ENCODE data around the gene MAP4K5.
A peak's percentile ranks its signal among the peaks of the same experiment; 100 is the strongest.

MAP4K5 gene

GRCh38 chr14:50394713-50395112 lies 137.7 kb downstream of the MAP4K5 start:
- Histone ChIP-seq H3K27ac (ENCODE audit: low read depth in 2 of 2, low read length in 2 of 2) (peak overlapping the region in 1 of 2 donors; percentile 94), H3K4me3 (ENCODE audit: low read length in 2 of 2) (peak overlapping the region; percentile 78 to 81), H3K9ac (ENCODE audit: low read depth in 1 of 2, low read length in 2 of 2) (no peak overlapping the region)

GRCh38 chr14:50389668-50390441 lies 142.5 kb downstream of the MAP4K5 start:
- H3K4me3 ChIP-seq (ENCODE audit: low read length in 2 of 2) = no peak overlapping the region
- H3K27ac ChIP-seq (ENCODE audit: low read depth in 2 of 2, low read length in 2 of 2) = peak overlapping the region; percentile 5 to 28
- H3K9me3 ChIP-seq (ENCODE audit: control insufficient read depth in 2 of 2, low read length in 2 of 2) = no peaks in the 10 kb centered on the region
- H3K9ac ChIP-seq (ENCODE audit: low read depth in 1 of 2, low read length in 2 of 2) = no peak overlapping the region
- peaks cover 21 to 24% of the 10 kb centered on the region in 2 donors for H3K4me1 ChIP-seq (ENCODE audit: control insufficient read depth in 2 of 2, insufficient read depth in 2 of 2, low read length in 2 of 2)
- no peaks in the 10 kb centered on the region for H3K27me3 ChIP-seq (ENCODE audit: control insufficient read depth in 2 of 2, insufficient read depth in 2 of 2, low read length in 2 of 2)
- H3K36me3 ChIP-seq (ENCODE audit: control insufficient read depth in 2 of 2, insufficient read depth in 2 of 2, low read length in 2 of 2) = no peaks in the 10 kb centered on the region

More at GRCh38 chr14:50394713-50395112, 137.7 kb downstream of the MAP4K5 start:
- Histone ChIP-seq H3K4me1 (ENCODE audit: control insufficient read depth in 2 of 2, insufficient read depth in 2 of 2, low read length in 2 of 2) (peaks cover 18 to 29% of the 10 kb centered on the region in 2 donors), H3K9me3 (ENCODE audit: control insufficient read depth in 2 of 2, low read length in 2 of 2) (no peaks in the 10 kb centered on the region), H3K27me3 (ENCODE audit: control insufficient read depth in 2 of 2, insufficient read depth in 2 of 2, low read length in 2 of 2) (no peaks in the 10 kb centered on the region), H3K36me3 (ENCODE audit: control insufficient read depth in 2 of 2, insufficient read depth in 2 of 2, low read length in 2 of 2) (no peaks in the 10 kb centered on the region)

GRCh38 chr14:50388256-50388931 lies 144.0 kb downstream of the MAP4K5 start:
- Histone ChIP-seq H3K4me1 (ENCODE audit: control insufficient read depth in 2 of 2, insufficient read depth in 2 of 2, low read length in 2 of 2) (peaks cover 15 to 17% of the 10 kb centered on the region in 2 donors), H3K4me3 (ENCODE audit: low read length in 2 of 2) (no peak overlapping the region), H3K27me3 (ENCODE audit: control insufficient read depth in 2 of 2, insufficient read depth in 2 of 2, low read length in 2 of 2) (no peaks in the 10 kb centered on the region), H3K9ac (ENCODE audit: low read depth in 1 of 2, low read length in 2 of 2) (no peak overlapping the region), H3K27ac (ENCODE audit: low read depth in 2 of 2, low read length in 2 of 2) (peak overlapping the region; percentile 49 to 71), H3K9me3 (ENCODE audit: control insufficient read depth in 2 of 2, low read length in 2 of 2) (no peaks in the 10 kb centered on the region), H3K36me3 (ENCODE audit: control insufficient read depth in 2 of 2, insufficient read depth in 2 of 2, low read length in 2 of 2) (no peaks in the 10 kb centered on the region)

- H3K9me3 ChIP-seq (ENCODE audit: control insufficient read depth in 2 of 2, low read length in 2 of 2) = no peaks in the 10 kb centered on the region
- no peaks in the 10 kb centered on the region for H3K27me3 ChIP-seq (ENCODE audit: control insufficient read depth in 2 of 2, insufficient read depth in 2 of 2, low read length in 2 of 2)
- no peak overlapping the region for H3K9ac ChIP-seq (ENCODE audit: low read depth in 1 of 2, low read length in 2 of 2)
- H3K4me3 ChIP-seq (ENCODE audit: low read length in 2 of 2) = no peak overlapping the region
- no peaks in the 10 kb centered on the region for H3K36me3 ChIP-seq (ENCODE audit: control insufficient read depth in 2 of 2, insufficient read depth in 2 of 2, low read length in 2 of 2)
- no peak overlapping the region for H3K27ac ChIP-seq (ENCODE audit: low read depth in 2 of 2, low read length in 2 of 2)
- H3K4me1 ChIP-seq (ENCODE audit: control insufficient read depth in 2 of 2, insufficient read depth in 2 of 2, low read length in 2 of 2) = peaks cover 12 to 15% of the 10 kb centered on the region in 2 donors
Measured at GRCh38 chr14:50387548-50387947, 144.8 kb downstream of the MAP4K5 start.

- Histone ChIP-seq H3K9ac (ENCODE audit: low read depth in 1 of 2, low read length in 2 of 2) (no peak overlapping the region), H3K4me3 (ENCODE audit: low read length in 2 of 2) (no peak overlapping the region), H3K36me3 (ENCODE audit: control insufficient read depth in 2 of 2, insufficient read depth in 2 of 2, low read length in 2 of 2) (peaks cover 0 to 8% of the 10 kb centered on the region in 2 donors), H3K9me3 (ENCODE audit: control insufficient read depth in 2 of 2, low read length in 2 of 2) (no peaks in the 10 kb centered on the region), H3K27me3 (ENCODE audit: control insufficient read depth in 2 of 2, insufficient read depth in 2 of 2, low read length in 2 of 2) (no peaks in the 10 kb centered on the region), H3K27ac (ENCODE audit: low read depth in 2 of 2, low read length in 2 of 2) (no peak overlapping the region), H3K4me1 (ENCODE audit: control insufficient read depth in 2 of 2, insufficient read depth in 2 of 2, low read length in 2 of 2) (peaks cover 3 to 7% of the 10 kb centered on the region in 2 donors)
Measured at GRCh38 chr14:50383618-50384225, 148.6 kb downstream of the MAP4K5 start.

- Histone ChIP-seq H3K4me1 (ENCODE audit: control insufficient read depth in 2 of 2, insufficient read depth in 2 of 2, low read length in 2 of 2) (no peaks in the 10 kb centered on the region), H3K27ac (ENCODE audit: low read depth in 2 of 2, low read length in 2 of 2) (no peak overlapping the region), H3K27me3 (ENCODE audit: control insufficient read depth in 2 of 2, insufficient read depth in 2 of 2, low read length in 2 of 2) (no peaks in the 10 kb centered on the region), H3K36me3 (ENCODE audit: control insufficient read depth in 2 of 2, insufficient read depth in 2 of 2, low read length in 2 of 2) (peaks cover 0 to 8% of the 10 kb centered on the region in 2 donors), H3K9me3 (ENCODE audit: control insufficient read depth in 2 of 2, low read length in 2 of 2) (no peaks in the 10 kb centered on the region), H3K9ac (ENCODE audit: low read depth in 1 of 2, low read length in 2 of 2) (no peak overlapping the region), H3K4me3 (ENCODE audit: low read length in 2 of 2) (no peak overlapping the region)
Measured at GRCh38 chr14:50381823-50382287, 150.5 kb downstream of the MAP4K5 start.

- no peak overlapping the region for H3K27ac ChIP-seq (ENCODE audit: low read depth in 2 of 2, low read length in 2 of 2)
- H3K9ac ChIP-seq (ENCODE audit: low read depth in 1 of 2, low read length in 2 of 2) = no peak overlapping the region
- no peaks in the 10 kb centered on the region for H3K4me1 ChIP-seq (ENCODE audit: control insufficient read depth in 2 of 2, insufficient read depth in 2 of 2, low read length in 2 of 2)
- H3K27me3 ChIP-seq (ENCODE audit: control insufficient read depth in 2 of 2, insufficient read depth in 2 of 2, low read length in 2 of 2) = no peaks in the 10 kb centered on the region
- H3K36me3 ChIP-seq (ENCODE audit: control insufficient read depth in 2 of 2, insufficient read depth in 2 of 2, low read length in 2 of 2) = peaks cover 0 to 8% of the 10 kb centered on the region in 2 donors
- no peak overlapping the region for H3K4me3 ChIP-seq (ENCODE audit: low read length in 2 of 2)
- no peaks in the 10 kb centered on the region for H3K9me3 ChIP-seq (ENCODE audit: control insufficient read depth in 2 of 2, low read length in 2 of 2)
Measured at GRCh38 chr14:50381008-50381407, 151.4 kb downstream of the MAP4K5 start.

- no peaks in the 10 kb centered on the region for H3K9me3 ChIP-seq (ENCODE audit: control insufficient read depth in 2 of 2, low read length in 2 of 2)
- H3K4me3 ChIP-seq (ENCODE audit: low read length in 2 of 2) = no peak overlapping the region
- H3K27me3 ChIP-seq (ENCODE audit: control insufficient read depth in 2 of 2, insufficient read depth in 2 of 2, low read length in 2 of 2) = no peaks in the 10 kb centered on the region
- no peaks in the 10 kb centered on the region for H3K4me1 ChIP-seq (ENCODE audit: control insufficient read depth in 2 of 2, insufficient read depth in 2 of 2, low read length in 2 of 2)
- no peak overlapping the region for H3K9ac ChIP-seq (ENCODE audit: low read depth in 1 of 2, low read length in 2 of 2)
- peaks cover 0 to 8% of the 10 kb centered on the region in 2 donors for H3K36me3 ChIP-seq (ENCODE audit: control insufficient read depth in 2 of 2, insufficient read depth in 2 of 2, low read length in 2 of 2)
- H3K27ac ChIP-seq (ENCODE audit: low read depth in 2 of 2, low read length in 2 of 2) = no peak overlapping the region
Measured at GRCh38 chr14:50380455-50380854, 151.9 kb downstream of the MAP4K5 start.

GRCh38 chr14:50379563-50379962 lies 152.8 kb downstream of the MAP4K5 start:
- H3K27me3 ChIP-seq (ENCODE audit: control insufficient read depth in 2 of 2, insufficient read depth in 2 of 2, low read length in 2 of 2) = no peaks in the 10 kb centered on the region
- H3K36me3 ChIP-seq (ENCODE audit: control insufficient read depth in 2 of 2, insufficient read depth in 2 of 2, low read length in 2 of 2) = peaks cover 0 to 8% of the 10 kb centered on the region in 2 donors
- no peaks in the 10 kb centered on the region for H3K9me3 ChIP-seq (ENCODE audit: control insufficient read depth in 2 of 2, low read length in 2 of 2)
- no peaks in the 10 kb centered on the region for H3K4me1 ChIP-seq (ENCODE audit: control insufficient read depth in 2 of 2, insufficient read depth in 2 of 2, low read length in 2 of 2)
- no peak overlapping the region for H3K27ac ChIP-seq (ENCODE audit: low read depth in 2 of 2, low read length in 2 of 2)
- no peak overlapping the region for H3K9ac ChIP-seq (ENCODE audit: low read depth in 1 of 2, low read length in 2 of 2)
- no peak overlapping the region for H3K4me3 ChIP-seq (ENCODE audit: low read length in 2 of 2)

- no peak overlapping the region for H3K4me3 ChIP-seq (ENCODE audit: low read length in 2 of 2)
- H3K9ac ChIP-seq (ENCODE audit: low read depth in 1 of 2, low read length in 2 of 2) = no peak overlapping the region
- no peak overlapping the region for H3K27ac ChIP-seq (ENCODE audit: low read depth in 2 of 2, low read length in 2 of 2)
- H3K4me1 ChIP-seq (ENCODE audit: control insufficient read depth in 2 of 2, insufficient read depth in 2 of 2, low read length in 2 of 2) = peaks cover 2 to 4% of the 10 kb centered on the region in 2 donors
- H3K9me3 ChIP-seq (ENCODE audit: control insufficient read depth in 2 of 2, low read length in 2 of 2) = no peaks in the 10 kb centered on the region
- peaks cover 0 to 8% of the 10 kb centered on the region in 2 donors for H3K36me3 ChIP-seq (ENCODE audit: control insufficient read depth in 2 of 2, insufficient read depth in 2 of 2, low read length in 2 of 2)
- no peaks in the 10 kb centered on the region for H3K27me3 ChIP-seq (ENCODE audit: control insufficient read depth in 2 of 2, insufficient read depth in 2 of 2, low read length in 2 of 2)
Measured at GRCh38 chr14:50377550-50378085, 154.8 kb downstream of the MAP4K5 start.

Measured in mucosa of rectum (tissue), 2 donors.